Measurements from ENCODE around the gene DIAPH2.

DIAPH2 gene

DNA sequence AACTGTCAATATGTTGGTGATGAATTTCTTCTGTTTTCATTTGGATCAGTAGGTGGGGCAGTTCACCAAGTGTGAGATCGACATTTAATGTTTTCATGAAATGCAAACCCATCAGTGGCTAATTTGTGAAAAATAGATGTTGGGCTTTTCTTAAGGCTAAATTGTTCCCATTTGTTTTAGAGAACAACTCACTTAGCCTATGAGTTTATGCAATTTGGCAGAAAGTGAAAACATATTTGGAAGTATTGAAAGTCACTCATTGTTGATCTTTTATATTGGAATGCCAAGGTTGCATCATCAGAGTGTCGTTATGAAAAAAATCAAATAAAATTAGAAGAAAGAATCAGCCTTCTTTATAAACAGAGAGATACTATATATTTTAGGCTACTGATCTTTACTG, 331.5 kb downstream of the DIAPH2 start:
- TF ChIP-seq HDGF (IDR thresholded peaks at IDR 0.05; ENCODE audit: borderline replicate concordance) = no peak
- TF ChIP-seq CTBP1 (IDR thresholded peaks at IDR 0.05; ENCODE audit: borderline replicate concordance) = no peak
- TF ChIP-seq SUZ12 (IDR thresholded peaks at IDR 0.05) = no peak
- POLR2A ChIA-PET = no interaction called here
- CTCF ChIA-PET = interaction anchor here (0.7 kb wide), 1 partner anchor 341 kb away, joined by 3 read pairs; no protein-coding TSS in a partner anchor
- DNase-seq (ENCODE audit: extremely low spot score) = no peak

DNA sequence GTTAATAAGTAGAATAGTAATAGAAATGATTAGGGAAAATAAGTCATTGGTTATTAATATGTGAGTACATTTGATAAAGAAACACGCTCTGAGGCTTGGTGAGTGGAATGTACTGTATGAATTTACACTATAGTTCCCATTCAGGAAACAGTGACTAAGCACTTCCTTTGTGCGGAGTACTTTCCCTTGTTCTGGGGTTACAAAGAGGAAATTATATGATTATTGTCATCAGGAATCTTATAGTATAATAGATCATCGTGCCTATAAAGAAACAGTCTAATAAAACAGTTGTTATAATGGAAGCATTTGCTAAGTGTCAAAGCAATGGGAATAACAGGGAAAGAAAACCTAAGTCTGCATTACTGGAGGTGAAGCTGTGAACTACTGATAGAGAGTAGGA, 337.0 kb downstream of the DIAPH2 start:
- no peak for DNase-seq (ENCODE audit: extremely low spot score)
- POLR2A ChIA-PET = no interaction called here
- no peak for TF ChIP-seq SP1 (IDR thresholded peaks at IDR 0.05)
- no peak for TF ChIP-seq SUZ12 (IDR thresholded peaks at IDR 0.05)
- CTCF ChIA-PET = no interaction called here

DNA sequence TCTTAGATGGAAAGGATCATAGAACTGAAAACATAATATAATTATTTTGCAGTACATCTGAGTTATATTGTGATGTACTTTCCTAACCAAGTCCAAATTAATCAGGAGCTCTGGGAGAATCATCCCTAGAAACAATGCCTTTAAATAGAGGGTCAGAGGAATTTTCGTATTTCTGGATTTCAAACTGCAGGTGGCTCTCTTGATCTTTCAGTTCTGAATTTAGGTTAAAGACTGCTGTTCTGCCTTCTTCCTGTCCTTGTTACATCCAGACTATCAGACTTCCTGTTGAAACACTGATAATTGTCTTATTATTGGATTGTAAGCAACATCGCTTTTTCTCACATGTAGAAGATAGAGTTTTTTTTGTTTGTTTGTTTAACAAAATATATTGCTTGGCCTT, 341.8 kb downstream of the DIAPH2 start:
- ChIA-PET CTCF (interaction anchor here (0.6 kb wide), 1 partner anchor 713 kb away, joined by 6 read pairs; no protein-coding TSS in a partner anchor), POLR2A (no interaction called here)
- DNase-seq (ENCODE audit: extremely low spot score) = no peak
- TF ChIP-seq ARNT (IDR thresholded peaks at IDR 0.05) = no peak

DNA sequence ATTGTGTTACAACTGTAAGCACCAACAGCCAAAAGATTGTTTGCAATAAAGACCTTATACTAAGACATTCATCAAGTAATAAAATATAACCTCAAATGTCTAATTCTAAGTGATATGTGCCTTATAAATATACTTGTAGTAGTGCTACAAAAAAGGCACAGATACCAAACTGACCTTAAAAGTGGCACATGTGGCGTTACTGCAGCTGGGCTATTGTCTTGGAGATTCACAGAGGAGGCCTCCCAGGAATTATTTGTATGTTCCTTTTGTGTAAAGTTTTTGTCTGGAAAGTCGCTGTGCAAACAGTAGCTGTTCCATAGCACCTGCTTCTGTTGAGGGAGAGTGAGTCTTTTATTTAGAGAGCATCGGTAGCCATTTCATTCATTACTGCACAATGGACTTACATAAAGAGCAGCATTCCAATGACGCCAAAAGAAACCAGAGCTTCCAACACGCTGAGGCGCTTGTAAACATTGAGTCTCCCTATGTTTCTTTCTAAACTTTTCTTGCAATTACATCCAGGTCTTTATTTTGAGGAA, 342.8 kb downstream of the DIAPH2 start:
- ChIA-PET POLR2A (no interaction called here), CTCF (interaction anchor here (0.6 kb wide), 1 partner anchor 655 kb away, joined by 6 read pairs; no protein-coding TSS in a partner anchor)
- TF ChIP-seq BHLHE40 (IDR thresholded peaks at IDR 0.05; ENCODE audit: borderline replicate concordance) (no peak), CTBP1 (IDR thresholded peaks at IDR 0.05; ENCODE audit: borderline replicate concordance) (no peak), ELF4 (IDR thresholded peaks at IDR 0.05) (no peak), ZNF384 (IDR thresholded peaks at IDR 0.05) (no peak), SUZ12 (IDR thresholded peaks at IDR 0.05) (no peak), SP1 (IDR thresholded peaks at IDR 0.05) (no peak), ARNT (IDR thresholded peaks at IDR 0.05) (no peak), FOXM1 (IDR thresholded peaks at IDR 0.05; ENCODE audit: borderline replicate concordance) (no peak), LEF1 (IDR thresholded peaks at IDR 0.05; ENCODE audit: borderline replicate concordance) (no peak)
- TF ChIP-seq, protein P1, sequence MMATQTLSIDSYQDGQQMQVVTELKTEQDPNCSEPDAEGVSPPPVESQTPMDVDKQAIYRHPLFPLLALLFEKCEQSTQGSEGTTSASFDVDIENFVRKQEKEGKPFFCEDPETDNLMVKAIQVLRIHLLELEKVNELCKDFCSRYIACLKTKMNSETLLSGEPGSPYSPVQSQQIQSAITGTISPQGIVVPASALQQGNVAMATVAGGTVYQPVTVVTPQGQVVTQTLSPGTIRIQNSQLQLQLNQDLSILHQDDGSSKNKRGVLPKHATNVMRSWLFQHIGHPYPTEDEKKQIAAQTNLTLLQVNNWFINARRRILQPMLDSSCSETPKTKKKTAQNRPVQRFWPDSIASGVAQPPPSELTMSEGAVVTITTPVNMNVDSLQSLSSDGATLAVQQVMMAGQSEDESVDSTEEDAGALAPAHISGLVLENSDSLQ (IDR thresholded peaks at IDR 0.05) = no peak
- no peak for DNase-seq (ENCODE audit: extremely low spot score)

DNA sequence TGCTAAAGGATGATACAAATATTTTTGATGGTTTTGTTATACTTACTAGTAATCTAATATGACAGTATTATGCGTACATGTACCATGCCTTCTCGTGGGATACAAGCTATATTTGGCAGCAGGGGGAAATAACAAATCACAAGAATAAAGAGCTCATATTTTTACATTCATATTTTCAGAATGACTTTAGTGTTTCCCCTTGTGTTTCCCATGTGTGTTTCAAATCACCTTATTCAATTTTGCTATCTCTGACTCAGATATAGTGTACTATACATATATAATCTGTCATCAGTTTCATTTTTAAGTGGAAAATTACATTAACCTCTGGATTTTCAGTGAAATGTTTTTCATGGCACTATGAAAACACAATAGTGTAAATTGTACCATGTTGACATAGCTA, 345.8 kb downstream of the DIAPH2 start:
- DNase-seq (ENCODE audit: extremely low spot score) = no peak
- CTCF ChIA-PET = no interaction called here
- POLR2A ChIA-PET = no interaction called here
- TF ChIP-seq FOXM1 (IDR thresholded peaks at IDR 0.05; ENCODE audit: borderline replicate concordance) (no peak), HDGF (IDR thresholded peaks at IDR 0.05; ENCODE audit: borderline replicate concordance) (no peak)
- TF ChIP-seq, protein P1 (IDR thresholded peaks at IDR 0.05) = no peak

DNA sequence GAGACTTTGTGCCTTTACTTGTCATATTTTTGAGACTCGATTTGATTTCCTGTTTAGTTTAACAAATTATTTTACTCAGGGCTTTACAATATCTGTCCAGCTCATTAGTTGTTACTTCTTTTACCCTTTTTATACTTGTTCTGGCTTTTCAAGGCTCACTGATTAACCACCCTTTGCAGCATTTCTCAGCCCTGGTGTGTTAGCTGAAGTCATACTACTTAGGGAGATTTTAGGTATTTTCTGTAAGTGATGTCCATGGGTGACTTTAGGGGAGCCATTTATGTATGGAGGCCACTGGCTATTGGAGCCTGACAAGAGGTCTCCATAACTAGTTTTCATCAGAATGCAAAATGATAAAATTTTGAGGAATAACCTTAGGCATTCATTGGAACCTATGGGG, 346.3 kb downstream of the DIAPH2 start:
- no peak for TF ChIP-seq CTBP1 (IDR thresholded peaks at IDR 0.05; ENCODE audit: borderline replicate concordance)
- TF ChIP-seq SP1 (IDR thresholded peaks at IDR 0.05) = no peak
- no peak for TF ChIP-seq SUZ12 (IDR thresholded peaks at IDR 0.05)
- TF ChIP-seq ARNT (IDR thresholded peaks at IDR 0.05) = no peak
- no peak for TF ChIP-seq TARDBP (IDR thresholded peaks at IDR 0.05)
- ChIA-PET POLR2A (no interaction called here), CTCF (no interaction called here)
- no peak for DNase-seq (ENCODE audit: extremely low spot score)

DNA sequence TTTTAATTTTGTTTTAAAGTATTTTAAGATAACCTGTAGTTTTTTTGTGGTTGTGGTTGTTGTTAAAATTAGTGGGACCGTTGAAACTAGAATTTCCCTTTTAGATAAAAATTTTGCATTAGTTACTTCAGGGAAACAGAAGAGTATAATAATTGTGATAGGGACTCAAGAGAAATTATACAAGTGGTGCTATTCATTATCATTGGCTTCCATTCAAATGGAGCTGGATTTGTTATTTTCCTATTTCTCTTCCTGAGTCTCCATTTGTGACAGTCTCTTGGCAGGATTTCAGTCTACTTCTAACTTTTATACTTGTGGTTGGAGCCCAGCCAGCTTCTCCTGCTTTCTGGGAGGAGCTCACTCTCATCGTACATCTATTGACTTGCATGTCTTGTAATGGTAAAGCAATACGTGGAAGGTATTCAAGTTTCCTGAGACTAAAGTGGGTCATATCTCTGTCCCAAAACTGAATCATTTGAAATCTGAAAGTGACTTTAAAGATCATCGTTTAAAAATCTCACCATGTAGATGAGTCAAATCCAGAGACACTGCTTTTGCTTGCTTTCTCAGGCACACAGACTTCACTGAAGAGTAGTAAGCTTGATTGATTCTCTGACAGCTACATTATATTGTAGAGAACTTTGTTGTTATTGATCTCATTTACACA, 354.9 kb downstream of the DIAPH2 start:
- POLR2A ChIA-PET = no interaction called here
- no peak for DNase-seq (ENCODE audit: extremely low spot score)
- TF ChIP-seq FOXM1 (IDR thresholded peaks at IDR 0.05; ENCODE audit: borderline replicate concordance) (no peak), ELF4 (IDR thresholded peaks at IDR 0.05) (no peak), ZNF384 (IDR thresholded peaks at IDR 0.05) (no peak), SP1 (IDR thresholded peaks at IDR 0.05) (no peak), NFRKB (IDR thresholded peaks at IDR 0.05) (no peak), LEF1 (IDR thresholded peaks at IDR 0.05; ENCODE audit: borderline replicate concordance) (no peak), L3MBTL2 (conservative IDR thresholded peaks at IDR 0.05) (no peak), FOXA1 (IDR thresholded peaks at IDR 0.05) (no peak), BHLHE40 (IDR thresholded peaks at IDR 0.05; ENCODE audit: borderline replicate concordance) (no peak), CTBP1 (IDR thresholded peaks at IDR 0.05; ENCODE audit: borderline replicate concordance) (no peak), ARNT (IDR thresholded peaks at IDR 0.05) (no peak), TARDBP (IDR thresholded peaks at IDR 0.05) (no peak), FOXK2 (IDR thresholded peaks at IDR 0.05) (no peak), SUZ12 (IDR thresholded peaks at IDR 0.05) (no peak), HDGF (IDR thresholded peaks at IDR 0.05; ENCODE audit: borderline replicate concordance) (no peak)
- TF ChIP-seq, protein P1 (IDR thresholded peaks at IDR 0.05) = no peak
- CTCF ChIA-PET = no interaction called here
